ENCODE data around the gene TP53TG3B.
A peak's percentile ranks its signal among the peaks of the same experiment; 100 is the strongest.
"Not testable (repeated sequence)": the region's sequence is repeated elsewhere in the genome, so short reads cannot be mapped to it uniquely, and the experiment has no call there.

Gene TP53TG3B, protein sequence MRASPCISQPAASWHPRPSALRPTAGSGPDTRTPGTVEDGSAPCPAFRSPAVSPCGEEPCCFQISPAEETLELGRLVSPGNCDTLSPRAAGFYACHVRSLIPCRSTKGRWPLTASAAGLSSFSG

DNA sequence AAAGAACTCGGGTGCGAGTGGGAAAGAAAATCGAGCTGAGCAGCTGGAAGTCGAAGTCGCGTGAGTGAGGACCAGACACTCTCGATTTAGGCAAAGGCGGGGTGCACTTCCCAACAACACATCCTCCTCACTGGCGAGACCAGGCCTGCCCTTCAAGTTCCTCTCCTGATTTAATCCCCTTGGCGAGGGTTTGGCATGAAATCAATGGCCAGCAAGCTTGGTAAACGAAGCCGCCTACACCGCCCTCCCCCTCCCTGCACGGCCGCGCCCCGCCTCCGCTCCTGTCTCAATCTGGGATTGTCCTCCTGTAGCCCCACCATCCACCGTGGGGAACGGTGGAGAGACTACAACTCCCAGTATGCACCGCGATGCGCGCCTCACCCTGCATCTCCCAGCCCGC, at the start of gene TP53TG3B:
Gene TP53TG3B (plus strand): TSS at position 301 of the 400 bp plus-strand sequence. CDS start 68 bp downstream, at position 369.
- H3K27me3 Mint-ChIP-seq, H3K4me1 Mint-ChIP-seq, H3K4me3 Mint-ChIP-seq, CTCF ChIA-PET, H3K9me3 Mint-ChIP-seq, H3K36me3 Mint-ChIP-seq, H3K27ac Mint-ChIP-seq, DNase-seq: not testable (repeated sequence)

- H3K36me3 Mint-ChIP-seq, result not testable (repeated sequence)
Measured at GRCh38 chr16:33336226-33337012, 24.2 kb upstream of the TP53TG3B start.

DNA sequence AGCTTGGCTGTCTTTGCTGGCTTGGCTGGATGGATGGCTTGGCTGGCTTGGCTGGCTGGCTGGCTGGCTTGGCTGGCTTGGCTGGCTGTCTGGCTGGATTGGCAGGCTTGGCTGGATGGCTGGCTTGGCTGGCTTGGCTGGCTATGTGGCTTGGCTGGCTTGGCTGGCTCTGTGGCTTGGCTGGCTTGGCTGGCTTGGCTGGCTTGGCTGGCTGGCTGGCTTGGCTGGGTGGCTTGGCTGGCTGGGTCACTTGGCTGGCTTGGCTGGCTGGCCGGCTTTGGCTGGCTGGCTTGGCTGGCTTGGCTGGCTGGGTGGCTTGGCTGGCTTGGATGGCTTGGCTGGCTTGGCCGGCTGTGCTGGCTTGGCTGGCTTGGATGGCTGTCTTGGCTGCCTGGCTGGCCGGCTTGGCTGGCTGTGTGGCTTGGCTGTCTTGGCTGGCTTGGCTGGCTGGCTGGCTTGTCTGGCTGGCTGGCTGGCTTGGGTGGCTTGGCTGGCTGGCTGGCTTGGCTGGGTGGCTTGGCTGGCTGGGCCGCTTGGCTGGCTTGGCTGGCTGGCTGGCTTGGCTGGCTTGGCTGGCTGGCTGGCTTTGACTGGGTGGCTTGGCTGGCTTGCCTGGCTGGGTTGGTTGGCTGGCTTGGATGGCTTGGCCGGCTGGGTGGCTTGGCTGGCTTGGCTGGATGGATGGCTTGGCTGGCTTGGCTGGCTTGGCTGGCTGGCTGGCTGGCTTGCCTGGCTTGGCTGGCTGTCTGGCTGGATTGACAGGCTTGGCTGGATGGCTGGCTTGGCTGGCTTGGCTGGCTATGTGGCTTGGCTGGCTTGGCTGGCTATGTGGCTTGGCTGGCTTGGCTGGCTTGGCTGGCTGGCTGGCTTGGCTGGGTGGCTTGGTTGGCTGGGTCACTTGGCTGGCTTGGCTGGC, 22.8 kb upstream of the TP53TG3B start:
- H3K4me3 Mint-ChIP-seq, H3K9me3 Mint-ChIP-seq, H3K27ac Mint-ChIP-seq, CTCF ChIA-PET, H3K27me3 Mint-ChIP-seq, H3K4me1 Mint-ChIP-seq, H3K36me3 Mint-ChIP-seq: not testable (repeated sequence)
- DNase-seq, result peak; percentile 50

More at GRCh38 chr16:33336226-33337012, 24.2 kb upstream of the TP53TG3B start:
- CTCF ChIA-PET, H3K9me3 Mint-ChIP-seq, H3K4me1 Mint-ChIP-seq, H3K4me3 Mint-ChIP-seq, H3K27me3 Mint-ChIP-seq, H3K27ac Mint-ChIP-seq: not testable (repeated sequence)
- peak; percentile 48 for DNase-seq

DNA sequence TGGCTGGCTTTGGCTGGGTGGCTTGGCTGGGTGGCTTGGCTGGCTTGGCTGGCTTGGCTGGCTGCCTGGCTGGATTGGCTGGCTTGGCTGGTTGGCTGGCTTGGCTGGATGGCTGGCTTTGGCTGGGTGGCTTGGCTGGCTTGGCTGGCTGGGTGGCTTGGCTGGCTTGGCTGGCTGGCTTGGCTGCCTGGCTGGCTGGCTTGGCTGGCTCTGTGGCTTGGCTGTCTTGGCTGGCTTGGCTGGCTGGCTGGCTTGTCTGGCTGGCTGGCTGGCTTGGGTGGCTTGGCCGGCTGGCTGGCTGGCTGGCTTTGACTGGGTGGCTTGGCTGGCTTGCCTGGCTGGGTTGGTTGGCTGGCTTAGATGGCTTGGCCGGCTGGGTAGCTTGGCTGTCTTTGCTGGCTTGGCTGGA, 22.1 kb upstream of the TP53TG3B start:
- CTCF ChIA-PET, H3K4me3 Mint-ChIP-seq, H3K9me3 Mint-ChIP-seq, H3K27ac Mint-ChIP-seq, H3K36me3 Mint-ChIP-seq, H3K4me1 Mint-ChIP-seq, H3K27me3 Mint-ChIP-seq: not testable (repeated sequence)
- peak; percentile 24 for DNase-seq

- H3K36me3 Mint-ChIP-seq, H3K27me3 Mint-ChIP-seq, CTCF ChIA-PET, H3K9me3 Mint-ChIP-seq, H3K4me3 Mint-ChIP-seq, H3K4me1 Mint-ChIP-seq, H3K27ac Mint-ChIP-seq: not testable (repeated sequence)
- peak; percentile 43 for DNase-seq
Measured at GRCh38 chr16:33339093-33340061, 21.3 kb upstream of the TP53TG3B start.

All from activated naive CD4-positive, alpha-beta T cell treated with anti-CD3 and anti-CD28 coated beads, Interleukin-2, amount 10 ng/mL, durations not matched to agents 7 days and 5 days (primary cell).